AG04450 (cell line): ENCODE results near the gene CAMK2B. TPM values are rescaled to one million over a fixed set of nuclear protein-coding genes. Genes with fewer than 3 reads are reported as not detected.
"Not testable (repeated sequence)": the region's sequence is repeated elsewhere in the genome, so short reads cannot be mapped to it uniquely, and the experiment has no call there.

Source experiments
- CTCF ChIA-PET: fragments of 300-600, 350-600 bp; formaldehyde crosslinking; extraction: SDS; loops from one replicate; lab custom pipeline; 2022; ENCODE audit warnings: antibody characterized with exemption, inconsistent platforms; lab: Charles Lee
- POLR2A ChIA-PET: fragments of 350-600 bp; formaldehyde crosslinking; extraction: SDS; loops from one replicate; lab custom pipeline; 2021; ENCODE audit warnings: antibody characterized with exemption, inconsistent platforms; lab: Yijun Ruan, JAX
- DNase-seq: peaks from one replicate; pipeline ENCODE4 v3.0.0-alpha.2; 2011; ENCODE audit warnings: low read depth, low spot score
- H3K27ac ChIP-seq: one replicate; pipeline ENCODE4 v1.5.1; 2012; ENCODE audit warnings: low read depth, low read length, control low read depth
- H3K27me3 ChIP-seq: one replicate; pipeline ENCODE4 v1.6.0; 2012; ENCODE audit warnings: low read length; ENCODE audit not compliant: control insufficient read depth, insufficient read depth
- H3K4me3 ChIP-seq: 2 replicates; pipeline ENCODE4 v1.5.1; 2011; ENCODE audit warnings: mild to moderate bottlenecking, low read depth, low read length, control low read depth
- H3K9me3 ChIP-seq: 2 replicates; pipeline ENCODE4 v1.5.1; 2012; ENCODE audit warnings: low read length; ENCODE audit not compliant: control insufficient read depth, insufficient read depth
- polyA plus RNA-seq: library from polyadenylated mRNA; depleted of rRNA; stranded (reverse); fragments of >200 nt; gene quantifications from 2 replicates; pipeline ENCODE4 v1.2.3, GENCODE V29; 2011
- TF ChIP-seq, protein P1 (sequence below): IDR thresholded peaks from 2 replicates; pipeline ENCODE4 v1.5.1; 2011; ENCODE audit warnings: low read depth, low read length, control low read depth, inconsistent platforms

Gene CAMK2B
- polyA plus RNA-seq, 1 experiment = not detected

DNA sequence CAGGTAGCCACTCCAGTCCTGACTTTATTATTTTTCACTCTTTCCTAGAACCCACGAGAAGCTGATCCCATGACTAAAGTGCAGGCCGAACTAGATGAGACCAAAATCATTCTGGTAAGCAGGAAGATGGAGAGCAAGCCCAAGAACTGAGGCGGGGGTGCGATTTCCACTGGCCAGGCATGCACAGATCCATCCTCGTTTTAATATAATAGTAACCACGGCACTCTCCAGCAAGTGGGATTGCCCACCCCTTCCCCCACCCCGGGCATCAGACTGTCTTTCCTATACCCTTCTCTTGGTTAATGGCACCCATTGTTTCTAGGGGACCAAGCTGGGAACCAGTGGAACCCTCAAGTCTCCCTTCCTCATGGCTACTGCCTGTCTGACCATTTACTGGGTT lies 117.3 kb downstream of the CAMK2B start:
- Histone ChIP-seq H3K27ac (no peak overlapping the region), H3K9me3 (no peaks in the 10 kb centered on the region), H3K27me3 (no peaks in the 10 kb centered on the region), H3K4me3 (no peak overlapping the region)
- ChIA-PET POLR2A (no interaction called here), CTCF (interaction anchor here (1.5 kb wide), 1 partner anchor 14 kb away, joined by 3 read pairs; no protein-coding TSS in a partner anchor)
- TF ChIP-seq, protein P1, sequence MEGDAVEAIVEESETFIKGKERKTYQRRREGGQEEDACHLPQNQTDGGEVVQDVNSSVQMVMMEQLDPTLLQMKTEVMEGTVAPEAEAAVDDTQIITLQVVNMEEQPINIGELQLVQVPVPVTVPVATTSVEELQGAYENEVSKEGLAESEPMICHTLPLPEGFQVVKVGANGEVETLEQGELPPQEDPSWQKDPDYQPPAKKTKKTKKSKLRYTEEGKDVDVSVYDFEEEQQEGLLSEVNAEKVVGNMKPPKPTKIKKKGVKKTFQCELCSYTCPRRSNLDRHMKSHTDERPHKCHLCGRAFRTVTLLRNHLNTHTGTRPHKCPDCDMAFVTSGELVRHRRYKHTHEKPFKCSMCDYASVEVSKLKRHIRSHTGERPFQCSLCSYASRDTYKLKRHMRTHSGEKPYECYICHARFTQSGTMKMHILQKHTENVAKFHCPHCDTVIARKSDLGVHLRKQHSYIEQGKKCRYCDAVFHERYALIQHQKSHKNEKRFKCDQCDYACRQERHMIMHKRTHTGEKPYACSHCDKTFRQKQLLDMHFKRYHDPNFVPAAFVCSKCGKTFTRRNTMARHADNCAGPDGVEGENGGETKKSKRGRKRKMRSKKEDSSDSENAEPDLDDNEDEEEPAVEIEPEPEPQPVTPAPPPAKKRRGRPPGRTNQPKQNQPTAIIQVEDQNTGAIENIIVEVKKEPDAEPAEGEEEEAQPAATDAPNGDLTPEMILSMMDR = no peak
- no peak for DNase-seq

DNA sequence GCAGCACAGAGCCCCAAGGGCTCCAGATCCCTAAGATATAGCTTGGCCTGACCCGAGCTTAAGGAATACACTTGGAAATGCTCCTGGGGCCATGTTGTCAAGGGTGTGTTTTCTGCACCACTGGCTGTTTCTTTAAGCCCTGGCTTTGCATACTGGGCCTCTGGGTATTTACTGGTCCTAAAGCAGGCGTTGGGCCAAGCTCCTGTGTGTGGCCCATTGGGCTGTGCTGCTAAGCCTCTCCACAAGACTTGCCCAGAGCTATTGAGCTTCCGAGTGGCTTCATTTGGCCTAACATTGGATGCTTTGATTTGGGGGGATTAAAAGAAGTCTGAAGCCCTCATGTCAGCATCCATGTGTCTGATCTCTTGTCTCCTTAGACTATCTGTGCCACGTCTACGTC lies 119.4 kb downstream of the CAMK2B start:
- DNase-seq = no peak
- ChIA-PET POLR2A (no interaction called here), CTCF (interaction anchor here (1.3 kb wide), 1 partner anchor 8 kb away, joined by 4 read pairs; no protein-coding TSS in a partner anchor)
- TF ChIP-seq, protein P1 = no peak
- Histone ChIP-seq H3K27me3 (no peaks in the 10 kb centered on the region), H3K4me3 (no peak overlapping the region), H3K9me3 (no peaks in the 10 kb centered on the region; the same call in 1 of the 2 replicates), H3K27ac (no peak overlapping the region)

DNA sequence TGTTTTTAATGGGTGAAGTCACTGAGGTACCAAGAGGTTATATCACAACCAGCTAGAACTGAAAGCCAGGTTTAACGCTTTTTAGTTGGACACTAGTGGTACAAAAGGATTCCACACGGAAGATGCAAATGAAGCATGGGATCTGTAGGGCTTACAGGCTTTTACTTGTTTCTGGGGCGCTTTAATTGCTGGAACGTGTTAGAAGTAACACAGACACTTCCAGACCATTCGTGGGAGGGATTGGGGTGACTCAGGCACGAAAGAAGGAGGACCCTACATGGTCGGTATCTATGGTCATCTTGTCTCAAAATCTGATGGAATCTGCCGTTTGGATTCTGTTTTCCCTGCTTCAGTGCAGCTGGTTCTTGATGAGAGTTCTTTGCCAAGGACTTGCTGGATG lies 123.6 kb downstream of the CAMK2B start:
- ChIA-PET POLR2A (interaction anchor here (0.6 kb wide), 1 partner anchor 180 kb away, joined by 4 read pairs; no protein-coding TSS in a partner anchor), CTCF (interaction anchor here (0.6 to 2.4 kb wide), 8 partner anchors 54 to 839 kb away, joined by 3 to 9 read pairs (median 4); partner anchors contain the start of gene AEBP1)
- no peak overlapping the region for H3K27ac ChIP-seq
- no peak for DNase-seq
- H3K27me3 ChIP-seq = peaks cover 8% of the 10 kb centered on the region
- no peaks in the 10 kb centered on the region; the same call in 1 of the 2 replicates for H3K9me3 ChIP-seq
- TF ChIP-seq, protein P1 = no peak
- H3K4me3 ChIP-seq = peak overlapping the region; percentile 99

DNA sequence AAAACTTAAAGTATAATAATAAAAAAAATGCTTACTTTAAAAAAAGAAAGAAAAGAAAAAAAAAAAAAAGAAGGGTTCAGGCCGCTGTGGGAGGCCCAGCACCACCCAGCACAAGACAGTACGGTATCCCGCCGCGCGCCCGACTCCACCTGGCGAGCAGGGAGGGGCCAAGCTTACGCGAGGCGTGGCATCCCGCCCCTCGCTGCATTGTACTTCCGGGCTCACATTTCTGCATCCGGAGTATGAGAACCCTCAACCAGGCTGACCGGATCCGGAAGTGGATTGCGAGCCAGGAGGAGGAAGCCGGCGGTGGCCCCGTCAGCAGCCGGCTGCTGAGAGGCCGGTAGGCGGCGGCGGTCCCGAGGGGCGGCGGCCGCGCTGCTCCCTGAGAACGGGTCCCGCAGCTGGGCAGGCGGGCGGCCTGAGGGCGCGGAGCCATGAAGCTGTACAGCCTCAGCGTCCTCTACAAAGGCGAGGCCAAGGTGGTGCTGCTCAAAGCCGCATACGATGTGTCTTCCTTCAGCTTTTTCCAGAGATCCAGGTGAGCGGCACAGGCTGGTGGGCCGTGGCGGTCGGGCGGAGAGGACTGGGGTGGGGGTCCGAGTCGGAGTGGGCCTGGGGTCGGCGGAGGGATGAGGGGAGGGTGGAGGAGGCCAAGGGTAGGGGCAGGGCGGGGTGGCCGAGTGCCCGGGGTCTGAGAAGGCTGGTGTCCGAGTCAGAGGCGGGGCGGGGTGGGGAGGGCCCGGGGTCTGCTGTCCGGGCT lies 124.5 kb downstream of the CAMK2B start, which contains the start of gene YKT6:
Gene YKT6 (plus strand): TSS at position 280 of the 763 bp plus-strand sequence. CDS start 158 bp downstream, at position 438.
- Histone ChIP-seq H3K4me3 (peak within 1 kb of the TSS; percentile 99), H3K27me3 (peaks cover 8% of the 10 kb centered on the region), H3K9me3 (no peaks in the 10 kb centered on the region; the same call in 1 of the 2 replicates), H3K27ac (peak within 1 kb of the TSS; percentile 70)
- TF ChIP-seq, protein P1 = peak; percentile 61
- CTCF ChIA-PET = interaction anchor here (0.5 to 2.4 kb wide), 9 partner anchors 70 to 840 kb away, joined by 3 to 9 read pairs (median 4); no protein-coding TSS in a partner anchor
- DNase-seq = peak; percentile 81
- POLR2A ChIA-PET = interaction anchor here (0.5 to 1.2 kb wide), 7 partner anchors 54 to 666 kb away, joined by 3 to 4 read pairs (median 3); partner anchors contain the start of genes NUDCD3 and POLD2

DNA sequence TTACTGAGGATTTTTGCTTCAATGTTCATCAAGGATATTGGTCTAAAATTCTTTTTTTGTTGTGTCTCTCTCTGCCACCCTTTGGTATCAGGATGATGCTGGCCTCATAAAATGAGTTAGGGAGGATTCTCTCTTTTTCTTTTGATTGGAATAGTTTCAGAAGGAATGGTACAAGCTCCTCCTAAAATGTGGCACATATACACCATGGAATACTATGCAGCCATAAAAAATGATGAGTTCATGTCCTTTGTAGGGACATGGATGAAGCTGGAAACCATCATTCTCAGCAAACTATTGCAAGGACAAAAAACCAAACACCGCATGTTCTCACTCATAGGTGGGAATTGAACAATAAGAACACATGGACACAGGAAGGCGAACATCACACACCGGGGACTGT lies 125.2 kb downstream of the CAMK2B start:
- CTCF ChIA-PET = interaction anchor here (0.9 to 2.4 kb wide), 4 partner anchors 94 to 180 kb away, joined by 3 to 9 read pairs (median 5); no protein-coding TSS in a partner anchor
- H3K27ac ChIP-seq, H3K27me3 ChIP-seq, DNase-seq, H3K4me3 ChIP-seq, H3K9me3 ChIP-seq: not testable (repeated sequence)
- POLR2A ChIA-PET = interaction anchor here (1.0 to 1.2 kb wide), 3 partner anchors 53 to 134 kb away, joined by 3 to 4 read pairs (median 3); partner anchors contain the start of gene POLD2
